Left lung (tissue), 10 donors: ENCODE data around the gene USP12. TPM values are rescaled to one million over a fixed set of nuclear protein-coding genes. Genes with fewer than 3 reads are reported as not detected.
"Not testable (repeated sequence)": the region's sequence is repeated elsewhere in the genome, so short reads cannot be mapped to it uniquely, and the experiment has no call there.

ENCODE experiments used
- ATAC-seq: fragments of 200-7000 bp; cut with Tn5 transposase; one replicate; pipeline ENCODE4 v1.9.1; 2020; ENCODE audit warnings: moderate library complexity
- DNase-seq, 4 donors: peaks; one replicate each; pipeline ENCODE4 v3.0.0-alpha.2; 2013 to 2020
- H3K27ac ChIP-seq, 2 donors: fragments of 200-600 bp; sonication (generic) in 1 of 2; one replicate each; pipeline versions ENCODE4 v1.5.0 to v1.8.0; 2020 to 2021
- H3K27me3 ChIP-seq, 2 donors: fragments of 200-600 bp; sonication (generic) in 1 of 2; one replicate each; pipeline versions ENCODE4 v1.5.0 to v1.8.0; 2020 to 2021
- H3K36me3 ChIP-seq, 2 donors: fragments of 200-600 bp; sonication (generic) in 1 of 2; one replicate each; pipeline versions ENCODE4 v1.5.0 to v1.8.0; 2020 to 2021
- H3K4me1 ChIP-seq, 2 donors: fragments of 200-600 bp; one replicate each; pipeline ENCODE4 v1.8.0; 2021
- H3K4me3 ChIP-seq, 2 donors: fragments of 200-600 bp; sonication (generic) in 1 of 2; one replicate each; pipeline versions ENCODE4 v1.5.0 to v1.8.0; 2020 to 2021; ENCODE audit warnings: mild to moderate bottlenecking in 1 of 2
- H3K9me3 ChIP-seq, 2 donors: fragments of 200-600 bp; sonication (generic) in 1 of 2; one replicate each; pipeline versions ENCODE4 v1.5.0 to v1.8.0; 2020 to 2021
- CTCF ChIP-seq, 2 donors: fragments of 200-600 bp; sonication (generic) in 1 of 2; IDR thresholded peaks; one replicate each; pipeline versions ENCODE4 v1.5.0 to v1.8.0; 2021; ENCODE audit warnings: antibody characterized with exemption in 2 of 2
- intact Hi-C, 2 donors: fragments of 100-400 bp; cut with DNase I; formaldehyde crosslinking; loops; one replicate each; pipeline versions ENCODE4 v1.11.2 to v1.14.2; 2022
- polyA plus RNA-seq, 6 donors: library from polyadenylated mRNA; unstranded; fragments of 120-200 nt; gene quantifications; one replicate each; pipeline ENCODE4 v1.2.1, GENCODE V29; 2013; ENCODE audit not compliant: insufficient read length in 6 of 6
- total RNA-seq, 2 donors: library from RNA; stranded (reverse); fragmentation: NEBNext Ultra II Directional; extraction: Animal tissue kit (Norgen Biotek cat#: 25700); gene quantifications; one replicate each; pipeline ENCODE4 v1.2.1, GENCODE V29; 2021
- donor health status: DM: no; HTN: yes; CAD: no.
- donor health status: DM: no; HTN: no; CAD: no.

Gene USP12
- total and polyA plus RNA-seq, 8 donors = 22.8 to 44.4 (median 38.8) TPM

- DNase-seq (no peak), ATAC-seq (no peak)
- Histone ChIP-seq H3K4me3 (no peak overlapping the region), H3K9me3 (no peaks in the 10 kb centered on the region), H3K4me1 (peaks cover 5 to 7% of the 10 kb centered on the region in 2 donors), H3K36me3 (no peaks in the 10 kb centered on the region), H3K27me3 (no peaks in the 10 kb centered on the region), H3K27ac (no peak overlapping the region)
- no peak for TF ChIP-seq CTCF (IDR thresholded peaks at IDR 0.05)
- intact Hi-C loops = no loop called here
Measured at GRCh38 chr13:27193496-27193895, 21.9 kb upstream of the USP12 start.

GRCh38 chr13:27192973-27193372, 21.4 kb upstream of the USP12 start:
- Histone ChIP-seq H3K27ac (no peak overlapping the region), H3K9me3 (no peaks in the 10 kb centered on the region), H3K36me3 (no peaks in the 10 kb centered on the region), H3K4me1 (peaks cover 5 to 7% of the 10 kb centered on the region in 2 donors), H3K27me3 (no peaks in the 10 kb centered on the region), H3K4me3 (no peak overlapping the region)
- DNase-seq (no peak), ATAC-seq (no peak)
- intact Hi-C loops = no loop called here
- no peak for TF ChIP-seq CTCF (IDR thresholded peaks at IDR 0.05)

- H3K9me3 ChIP-seq, H3K27me3 ChIP-seq, H3K36me3 ChIP-seq, DNase-seq, H3K4me3 ChIP-seq, H3K4me1 ChIP-seq, intact Hi-C loops, ATAC-seq, H3K27ac ChIP-seq: not testable (repeated sequence)
Measured at GRCh38 chr13:27192367-27192766, 20.8 kb upstream of the USP12 start.

- H3K9me3 ChIP-seq = no peaks in the 10 kb centered on the region
- no peak for TF ChIP-seq CTCF (IDR thresholded peaks at IDR 0.05)
- intact Hi-C loops = no loop called here
- no peak for ATAC-seq
- H3K27ac ChIP-seq = no peak overlapping the region
- no peaks in the 10 kb centered on the region for H3K36me3 ChIP-seq
- no peaks in the 10 kb centered on the region for H3K27me3 ChIP-seq
- H3K4me1 ChIP-seq = no peaks in the 10 kb centered on the region
- no peak overlapping the region for H3K4me3 ChIP-seq
- DNase-seq = no peak
Measured at GRCh38 chr13:27189192-27189591, 17.6 kb upstream of the USP12 start.

GRCh38 chr13:27188239-27188638, 16.6 kb upstream of the USP12 start:
- intact Hi-C loops = no loop called here
- Histone ChIP-seq H3K9me3 (no peaks in the 10 kb centered on the region), H3K4me1 (peaks cover 0 to 3% of the 10 kb centered on the region in 2 donors), H3K36me3 (no peaks in the 10 kb centered on the region), H3K27me3 (no peaks in the 10 kb centered on the region), H3K27ac (no peak overlapping the region), H3K4me3 (no peak overlapping the region)
- DNase-seq = no peak
- ATAC-seq = peak; percentile 85
- TF ChIP-seq CTCF (IDR thresholded peaks at IDR 0.05) = no peak

- Histone ChIP-seq H3K9me3 (no peaks in the 10 kb centered on the region), H3K36me3 (no peaks in the 10 kb centered on the region), H3K27me3 (no peaks in the 10 kb centered on the region), H3K4me3 (no peak overlapping the region), H3K27ac (no peak overlapping the region), H3K4me1 (peaks cover 0 to 5% of the 10 kb centered on the region in 2 donors)
- no peak for DNase-seq
- no peak for ATAC-seq
- intact Hi-C loops = no loop called here
- no peak for TF ChIP-seq CTCF (IDR thresholded peaks at IDR 0.05)
Measured at GRCh38 chr13:27186295-27186694, 14.7 kb upstream of the USP12 start.
